Esophagus squamous epithelium (tissue), 4 donors: ENCODE measurements around the gene ZBTB45.

Experiments used
- CTCF ChIP-seq, 6 experiments: fragments of 450-650 bp in 4 of 6; fragments of 200-600 bp in 2 of 6; sonication (generic) in 2 of 6; IDR thresholded peaks; one replicate each; pipeline ENCODE4 v1.5.1; 2016 to 2019; ENCODE audit warnings: antibody characterized with exemption in 6 of 6, mild to moderate bottlenecking in 4 of 6, moderate library complexity in 4 of 6
- POLR2A ChIP-seq, 4 donors: fragments of 450-650 bp; IDR thresholded peaks; one replicate each; pipeline ENCODE4 v1.6.1; 2017; ENCODE audit warnings: antibody characterized with exemption in 4 of 4, mild to moderate bottlenecking in 4 of 4, moderate library complexity in 3 of 4

- TF ChIP-seq CTCF (IDR thresholded peaks at IDR 0.05): no peak
- no peak for TF ChIP-seq POLR2A (IDR thresholded peaks at IDR 0.05)
These were observed 47.9 kb downstream of the ZBTB45 start for GRCh38 chr19:58471736-58472135.
